Heart left ventricle (tissue), 16 donors: Measurements from ENCODE around the gene AHR. TPM values are rescaled to one million over a fixed set of nuclear protein-coding genes. Genes with fewer than 3 reads are reported as not detected.

ENCODE experiments used
- ATAC-seq, 4 donors: fragments of 200-7000 bp; cut with Tn5 transposase; one replicate each; pipeline ENCODE4 v1.9.1; 2020 to 2022; ENCODE audit warnings: moderate library complexity in 4 of 4, mild to moderate bottlenecking in 3 of 4, moderate number of reproducible peaks in 1 of 4
- DNase-seq, 5 donors: peaks; one replicate each; pipeline ENCODE4 v3.0.0-alpha.2; 2020
- H3K27ac ChIP-seq, 12 donors: fragments of 200-600 bp; sonication (generic) in 4 of 12; one replicate each; pipeline versions ENCODE4 v1.5.0 to v1.8.0; 2016 to 2022; ENCODE audit warnings: mild to moderate bottlenecking in 2 of 12
- H3K27me3 ChIP-seq, 9 donors: fragments of 200-600 bp; sonication (generic) in 2 of 9; one replicate each; pipeline versions ENCODE4 v1.5.1 to v1.8.0; 2016 to 2022; ENCODE audit warnings: mild to moderate bottlenecking in 3 of 9
- H3K36me3 ChIP-seq, 9 donors: fragments of 200-600 bp; sonication (generic) in 2 of 9; one replicate each; pipeline versions ENCODE4 v1.5.0 to v1.8.0; 2018 to 2022; ENCODE audit warnings: mild to moderate bottlenecking in 2 of 9
- H3K4me1 ChIP-seq, 12 donors: fragments of 200-600 bp; sonication (generic) in 4 of 12; one replicate each; pipeline versions ENCODE4 v1.5.0 to v1.8.0; 2016 to 2022; ENCODE audit warnings: mild to moderate bottlenecking in 3 of 12
- H3K4me3 ChIP-seq, 12 donors: fragments of 200-600 bp; sonication (generic) in 4 of 12; one replicate each; pipeline versions ENCODE4 v1.5.0 to v1.8.0; 2017 to 2022; ENCODE audit warnings: mild to moderate bottlenecking in 9 of 12, moderate library complexity in 4 of 12
- H3K9me3 ChIP-seq, 12 donors: fragments of 200-600 bp; sonication (generic) in 4 of 12; one replicate each; pipeline versions ENCODE4 v1.5.0 to v1.8.0; 2016 to 2022; ENCODE audit warnings: mild to moderate bottlenecking in 1 of 12
- CTCF ChIP-seq, 12 donors: fragments of 200-600 bp; sonication (generic) in 4 of 12; IDR thresholded peaks; one replicate each; pipeline versions ENCODE4 v1.5.0 to v1.8.0; 2018 to 2022; ENCODE audit warnings: antibody characterized with exemption in 12 of 12, mild to moderate bottlenecking in 5 of 12
- POLR2A ChIP-seq, 2 donors: fragments of 450-650 bp; IDR thresholded peaks; one replicate each; pipeline ENCODE4 v1.6.1; 2017; ENCODE audit warnings: antibody characterized with exemption in 2 of 2, mild to moderate bottlenecking in 2 of 2, moderate library complexity in 2 of 2
- WGBS, 4 donors: extraction: QIAGEN DNeasy Blood & Tissue Kit in 2 of 4; methylation state at CpG; one replicate each; pipeline versions ENCODE4 v1.1.5 to v1.1.7; 2013 to 2018; 5-methylcytosine and 5-hydroxymethylcytosine counted together
- intact Hi-C, 10 donors: fragments of 100-400 bp; cut with DNase I; formaldehyde crosslinking; loops; one replicate each; pipeline versions ENCODE4 v1.11.1 to v1.14.2; 2022
- polyA plus RNA-seq, 2 donors: library from polyadenylated mRNA; stranded (reverse); fragments of 200-250 nt; gene quantifications; one replicate each; pipeline ENCODE4 v1.2.3, GENCODE V29; 2013
- total RNA-seq, 9 donors: library from RNA; depleted of rRNA in 2 of 9; stranded (reverse); fragments of >200 nt in 2 of 9; fragmentation: NEBNext Ultra II Directional in 3 of 9; extraction: Animal tissue kit (Norgen Biotek cat#: 25700) in 3 of 9; gene quantifications; one replicate each; pipeline versions ENCODE4 v1.1.0 to v1.2.4, GENCODE V29; 2016 to 2023
- donor health status: ischemic (EF 13 %, LVEDD 7.1; RV severe dilation, severe dysfunction).
- donor health status: healthy with polysubstance abuse.
- donor health status: DM: no; HTN: yes; CAD: no.
- donor health status: DM: no; HTN: no; CAD: no.
- donor health status: ischemic (EF 25% LVEDD 6.9; RV normal size, moderate dysfunction).
- donor health status: ischemic (EF 25% LVEDD 5.7; RV mildly dilated, moderate dysfunction).
- donor health status: healthy.
- donor health status: DM: yes; HTN: yes; CAD: no.
- donor health status: ischemic (EF 35%, LVEDD 5.7; RV mildly dilated, moderate dysfunction).
- donor health status: nonischemic (EF 11% LVEDD 7.7; RV severe dilation, severe dysfunction).
- donor health status: DM: yes; HTN: yes; CAD: no.
- donor health status: PGD.
- donor health status: ischemic (EF 29% LVEDD 5.4; RV normal size, mild dysfunction).
- donor health status: nonischemic (EF 23%, LVEDD 6.1; RV moderate dilation, normal function).

AHR gene
- total and polyA plus RNA-seq, 11 donors: 6.0 to 84.6 (median 40.8) TPM

GRCh38 chr7:17354473-17354872, 56.0 kb downstream of the AHR start:
- DNase-seq (no peak), ATAC-seq (no peak)
- H3K36me3 ChIP-seq: no peaks in the 10 kb centered on the region
- no peak overlapping the region for H3K27ac ChIP-seq
- peaks cover 0 to 38% (median 10%) of the 10 kb centered on the region in 12 donors for H3K9me3 ChIP-seq
- TF ChIP-seq POLR2A (IDR thresholded peaks at IDR 0.05) (no peak), CTCF (IDR thresholded peaks at IDR 0.05) (no peak)
- intact Hi-C loops: no loop called here
- no peak overlapping the region for H3K4me3 ChIP-seq
- no peaks in the 10 kb centered on the region for H3K4me1 ChIP-seq
- no peaks in the 10 kb centered on the region for H3K27me3 ChIP-seq
- 90 to 91% (median 91%) methylated on average over 6 of the region's 6 CpGs for WGBS, 4 donors

GRCh38 chr7:17355050-17355449, 56.6 kb downstream of the AHR start:
- intact Hi-C loops: no loop called here
- no peak overlapping the region for H3K27ac ChIP-seq
- DNase-seq (no peak), ATAC-seq (no peak)
- TF ChIP-seq CTCF (IDR thresholded peaks at IDR 0.05): no peak
- H3K27me3 ChIP-seq: no peaks in the 10 kb centered on the region
- peaks cover 0 to 32% (median 7%) of the 10 kb centered on the region in 12 donors for H3K9me3 ChIP-seq
- no peak overlapping the region for H3K4me3 ChIP-seq
- no peaks in the 10 kb centered on the region for H3K36me3 ChIP-seq
- no peaks in the 10 kb centered on the region for H3K4me1 ChIP-seq

DNA sequence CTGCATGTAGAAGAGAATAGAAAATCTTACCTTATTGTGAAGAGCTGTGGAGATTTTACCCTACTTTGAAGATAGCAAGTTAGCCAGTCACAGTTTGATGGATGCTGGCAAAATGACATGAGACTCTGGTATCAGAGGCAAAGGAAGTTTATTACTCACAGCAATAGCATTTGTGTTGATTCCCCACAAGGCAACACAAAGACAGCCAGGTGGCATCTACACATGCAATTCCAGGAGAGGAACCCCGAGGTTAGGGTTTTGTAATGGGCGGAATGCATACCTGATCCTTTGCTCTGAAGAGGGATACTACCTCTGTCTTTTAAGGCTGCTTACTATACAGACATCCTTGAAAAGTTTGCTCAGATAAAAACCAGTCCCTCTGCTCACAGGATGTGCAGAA, 59.5 kb downstream of the AHR start:
- no peak overlapping the region for H3K27ac ChIP-seq
- intact Hi-C loops: no loop called here
- H3K9me3 ChIP-seq: peaks cover 0 to 10% (median 0%) of the 10 kb centered on the region in 12 donors
- H3K36me3 ChIP-seq: no peaks in the 10 kb centered on the region
- H3K27me3 ChIP-seq: no peaks in the 10 kb centered on the region
- no peaks in the 10 kb centered on the region for H3K4me1 ChIP-seq
- WGBS, 4 donors: 92 to 95% (median 94%) methylated on average over 2 of the region's 2 CpGs
- TF ChIP-seq POLR2A (IDR thresholded peaks at IDR 0.05) (no peak), CTCF (IDR thresholded peaks at IDR 0.05) (no peak)
- no peak overlapping the region for H3K4me3 ChIP-seq
- ATAC-seq (no peak), DNase-seq (no peak)

DNA sequence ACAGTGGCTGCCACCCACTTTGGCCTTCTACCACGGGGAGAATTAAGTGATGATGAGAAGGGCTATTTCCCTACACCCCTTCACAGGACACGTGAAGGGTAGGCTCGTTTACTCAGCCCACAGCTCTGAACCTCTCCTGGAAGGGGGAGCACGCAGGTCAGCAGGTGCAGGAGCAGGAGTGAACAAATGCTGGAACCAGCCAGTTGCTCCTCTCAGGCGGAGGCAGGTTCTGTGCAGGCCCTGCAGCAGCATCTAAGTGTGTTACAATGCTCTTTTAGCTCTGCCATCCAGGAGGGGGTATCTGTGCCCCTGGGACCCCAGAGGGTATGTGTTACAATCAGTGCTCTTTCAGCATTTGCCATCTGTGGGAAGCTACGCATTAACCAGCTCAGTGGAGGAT, 61.2 kb downstream of the AHR start:
- Histone ChIP-seq H3K36me3 (no peaks in the 10 kb centered on the region), H3K9me3 (peaks cover 0 to 10% (median 0%) of the 10 kb centered on the region in 12 donors), H3K4me3 (no peak overlapping the region), H3K4me1 (no peaks in the 10 kb centered on the region), H3K27me3 (no peaks in the 10 kb centered on the region), H3K27ac (no peak overlapping the region)
- ATAC-seq (no peak), DNase-seq (no peak)
- 87 to 97% (median 95%) methylated on average over 6 of the region's 6 CpGs for WGBS, 4 donors
- intact Hi-C loops: no loop called here
- TF ChIP-seq CTCF (IDR thresholded peaks at IDR 0.05) (no peak), POLR2A (IDR thresholded peaks at IDR 0.05) (no peak)
